Kidney (tissue), 14 donors: ENCODE data around the gene UBXN2A. TPM values are rescaled to one million over a fixed set of nuclear protein-coding genes. Genes with fewer than 3 reads are reported as not detected.

Experiments
- DNase-seq, 5 donors: peaks; one replicate each; pipeline ENCODE4 v3.0.0-alpha.2; 2013 to 2020
- FAIRE-seq: peaks from 2 replicates; lab custom pipeline; 2012; peaks lifted over from hg19 to GRCh38; lab: Jason Lieb, UNC
- H3K27ac ChIP-seq, 2 donors: one replicate each; pipeline ENCODE4 v1.7.0; 2013; ENCODE audit warnings: low read depth in 2 of 2, low read length in 2 of 2, inconsistent platforms in 1 of 2
- H3K27me3 ChIP-seq: one replicate; pipeline ENCODE4 v1.7.1; 2013; ENCODE audit warnings: low read length, inconsistent platforms; ENCODE audit not compliant: control insufficient read depth, insufficient read depth
- H3K36me3 ChIP-seq, 3 donors: one replicate each; pipeline versions ENCODE4 v1.7.0 to v1.7.1; 2013; ENCODE audit warnings: low read length in 3 of 3, control low read depth in 1 of 3, inconsistent platforms in 1 of 3; ENCODE audit not compliant: insufficient read depth in 3 of 3, control insufficient read depth in 2 of 3
- H3K4me1 ChIP-seq, 3 donors: one replicate each; pipeline versions ENCODE4 v1.7.0 to v1.7.1; 2013; ENCODE audit warnings: low read length in 3 of 3, inconsistent platforms in 1 of 3, low read depth in 1 of 3; ENCODE audit not compliant: control insufficient read depth in 2 of 3, insufficient read depth in 2 of 3
- H3K4me3 ChIP-seq, 3 donors: one replicate each; pipeline versions ENCODE4 v1.7.0 to v1.8.1; 2013; ENCODE audit warnings: low read length in 3 of 3, control low read depth in 1 of 3, inconsistent platforms in 1 of 3
- H3K9ac ChIP-seq, 3 donors: one replicate each; pipeline versions ENCODE4 v1.7.0 to v1.7.1; 2013; ENCODE audit warnings: low read length in 3 of 3, control low read depth in 1 of 3, inconsistent platforms in 1 of 3
- H3K9me3 ChIP-seq, 3 donors: one replicate each; pipeline versions ENCODE4 v1.7.0 to v1.7.1; 2013; ENCODE audit warnings: low read length in 3 of 3, control low read depth in 1 of 3, inconsistent platforms in 1 of 3; ENCODE audit not compliant: control insufficient read depth in 2 of 3, insufficient read depth in 1 of 3
- intact Hi-C: fragments of 100-400 bp; cut with DNase I; formaldehyde crosslinking; loops from one replicate; pipeline ENCODE4 v1.11.1; 2022
- polyA plus RNA-seq: library from polyadenylated mRNA; stranded (reverse); fragments of 350-450 nt; fragmentation: Illumina TruSeq; extraction: RNeasy Lipid Tissue Mini Kit (QIAGEN cat#74804); gene quantifications from one replicate; pipeline ENCODE4 v1.2.3, GENCODE V29; 2014; ENCODE audit warnings: low read depth, low replicate concordance; ENCODE audit not compliant: insufficient read depth
- total RNA-seq: library from RNA; stranded (reverse); fragmentation: NEBNext Ultra II Directional; extraction: Animal tissue kit (Norgen Biotek cat#: 25700); gene quantifications from one replicate; pipeline ENCODE4 v1.2.1, GENCODE V29; 2021
- TF ChIP-seq, protein P1 (sequence below): IDR thresholded peaks from 3 replicates; pipeline ENCODE4 v1.5.1; 2012; ENCODE audit warnings: mild to moderate bottlenecking, moderate library complexity, borderline replicate concordance; ENCODE audit not compliant: insufficient read depth; ENCODE audit errors: extremely low read depth
- donor health status: control.
- donor health status: control.
- donor health status: control.
- donor health status: control.
- donor health status: control.
- donor health status: DM: yes; HTN: yes; CAD: no.
- donor health status: Normal renal cell carcinoma (clear cell type).

UBXN2A gene
- total and polyA plus RNA-seq, 2 donors from 2014 or later, result 7.9 to 11.9 TPM

- no peaks in the 10 kb centered on the region for H3K27me3 ChIP-seq
- H3K9ac ChIP-seq, result no peak overlapping the region
- H3K27ac ChIP-seq, result no peak overlapping the region
- H3K9me3 ChIP-seq, result no peaks in the 10 kb centered on the region
- H3K36me3 ChIP-seq, result no peaks in the 10 kb centered on the region
- TF ChIP-seq, protein P1, sequence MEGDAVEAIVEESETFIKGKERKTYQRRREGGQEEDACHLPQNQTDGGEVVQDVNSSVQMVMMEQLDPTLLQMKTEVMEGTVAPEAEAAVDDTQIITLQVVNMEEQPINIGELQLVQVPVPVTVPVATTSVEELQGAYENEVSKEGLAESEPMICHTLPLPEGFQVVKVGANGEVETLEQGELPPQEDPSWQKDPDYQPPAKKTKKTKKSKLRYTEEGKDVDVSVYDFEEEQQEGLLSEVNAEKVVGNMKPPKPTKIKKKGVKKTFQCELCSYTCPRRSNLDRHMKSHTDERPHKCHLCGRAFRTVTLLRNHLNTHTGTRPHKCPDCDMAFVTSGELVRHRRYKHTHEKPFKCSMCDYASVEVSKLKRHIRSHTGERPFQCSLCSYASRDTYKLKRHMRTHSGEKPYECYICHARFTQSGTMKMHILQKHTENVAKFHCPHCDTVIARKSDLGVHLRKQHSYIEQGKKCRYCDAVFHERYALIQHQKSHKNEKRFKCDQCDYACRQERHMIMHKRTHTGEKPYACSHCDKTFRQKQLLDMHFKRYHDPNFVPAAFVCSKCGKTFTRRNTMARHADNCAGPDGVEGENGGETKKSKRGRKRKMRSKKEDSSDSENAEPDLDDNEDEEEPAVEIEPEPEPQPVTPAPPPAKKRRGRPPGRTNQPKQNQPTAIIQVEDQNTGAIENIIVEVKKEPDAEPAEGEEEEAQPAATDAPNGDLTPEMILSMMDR, result no peak
- DNase-seq, result peak in 1 of 5 donors; percentile 5
- H3K4me1 ChIP-seq, result peaks cover 0 to 13% (median 8%) of the 10 kb centered on the region in 3 donors
- H3K4me3 ChIP-seq, result peak overlapping the region; percentile 35 to 64 (median 51)
- intact Hi-C loops, result no loop called here
- no peak for FAIRE-seq
Measured at GRCh38 chr2:24048769-24049484, 108.7 kb downstream of the UBXN2A start.

DNA sequence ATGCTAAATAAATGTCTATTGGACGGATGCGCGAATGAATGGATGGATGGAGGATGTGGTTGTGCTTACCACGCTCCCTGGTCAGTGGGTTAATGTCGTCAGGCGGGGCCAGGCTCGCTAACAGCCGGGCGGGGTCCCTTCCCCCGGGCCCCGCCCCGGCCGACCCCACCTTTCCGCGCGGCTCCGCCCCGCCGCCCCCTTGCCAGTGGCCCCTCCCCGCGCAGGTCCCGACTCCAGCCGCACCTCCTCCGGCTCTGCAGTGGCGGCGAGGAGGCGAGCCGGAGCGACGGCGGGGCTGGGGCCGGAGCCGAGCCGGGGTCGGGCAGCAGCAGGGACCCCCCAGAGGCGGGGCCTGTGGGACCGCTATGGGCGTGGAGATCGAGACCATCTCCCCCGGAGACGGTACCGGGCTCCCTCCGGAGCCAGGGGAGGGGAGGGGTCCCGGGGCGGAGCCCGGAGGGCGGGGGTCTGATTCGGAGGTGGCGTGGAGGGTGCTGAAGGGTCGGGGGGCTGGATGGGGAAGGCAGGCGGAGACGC is 109.3 kb downstream of the UBXN2A start, which contains the start of gene FKBP1B:
Gene FKBP1B, plus strand, starts transcription at position 257 of the 537 bp plus-strand sequence. Its CDS starts 109 bp downstream, at position 366.
- intact Hi-C loops, result no loop called here
- TF ChIP-seq, protein P1, result no peak
- no peaks in the 10 kb centered on the region for H3K9me3 ChIP-seq
- no peak for FAIRE-seq
- H3K9ac ChIP-seq, result peak within 1 kb of the TSS; percentile 6 to 67 (median 43)
- H3K27ac ChIP-seq, result no peak within 1 kb of the TSS
- H3K4me3 ChIP-seq, result peak within 1 kb of the TSS; percentile 51 to 64 (median 54)
- H3K36me3 ChIP-seq, result no peaks in the 10 kb centered on the region
- H3K27me3 ChIP-seq, result no peaks in the 10 kb centered on the region
- H3K4me1 ChIP-seq, result peaks cover 0 to 13% (median 8%) of the 10 kb centered on the region in 3 donors
- peak; percentile 67 to 86 (median 77) for DNase-seq

DNA sequence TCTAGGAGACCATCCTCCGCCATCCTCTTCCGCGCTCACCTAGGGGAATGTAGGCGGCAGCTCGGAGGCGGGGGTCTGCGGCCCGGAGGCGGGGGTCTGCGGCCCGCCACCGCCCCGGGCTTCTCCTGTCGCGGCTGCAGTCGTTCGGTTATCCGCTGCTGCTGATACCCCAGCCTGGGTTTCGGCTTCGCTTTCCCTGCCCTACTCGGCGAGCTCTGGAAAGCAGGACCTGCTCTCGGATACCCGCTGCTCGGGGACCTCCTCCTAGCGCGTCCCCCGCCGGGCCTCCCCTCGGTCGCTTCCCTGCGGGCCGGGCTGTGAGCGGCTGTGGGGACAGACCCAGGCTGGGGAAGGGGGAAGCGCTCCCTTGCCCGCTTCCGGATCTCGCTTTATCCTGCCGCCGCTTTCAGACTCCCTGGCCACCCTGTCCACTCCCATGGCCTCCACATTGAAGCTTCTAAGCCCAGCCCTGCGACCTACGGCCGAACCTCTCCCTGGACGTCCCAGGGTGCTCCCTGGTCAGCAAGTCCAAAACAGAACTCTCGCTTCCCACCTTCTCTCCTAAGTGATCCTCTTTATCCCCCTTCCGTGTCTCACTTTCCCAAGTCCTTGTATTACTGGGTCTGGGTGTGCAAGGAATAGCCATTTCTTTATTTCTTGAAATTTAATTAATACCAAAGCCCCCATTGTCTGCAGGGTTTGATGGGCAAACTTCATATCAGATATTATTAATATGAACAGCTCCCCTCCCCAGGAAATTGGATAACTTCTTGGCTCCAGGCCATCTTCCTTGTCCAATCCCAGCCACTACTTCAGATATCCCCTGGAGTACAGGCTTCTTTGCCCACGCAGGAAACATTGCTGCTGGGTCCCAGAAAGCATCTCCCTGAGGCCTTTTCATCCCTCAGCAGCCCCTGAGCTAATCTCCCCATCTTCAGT is 110.0 kb downstream of the UBXN2A start:
- no peak overlapping the region for H3K27ac ChIP-seq
- no peaks in the 10 kb centered on the region for H3K36me3 ChIP-seq
- H3K9ac ChIP-seq, result peak overlapping the region; percentile 6 to 67 (median 43)
- no peaks in the 10 kb centered on the region for H3K27me3 ChIP-seq
- intact Hi-C loops, result no loop called here
- peaks cover 0 to 13% (median 8%) of the 10 kb centered on the region in 3 donors for H3K4me1 ChIP-seq
- H3K9me3 ChIP-seq, result no peaks in the 10 kb centered on the region
- TF ChIP-seq, protein P1, result no peak
- H3K4me3 ChIP-seq, result peak overlapping the region; percentile 51 to 64 (median 54)
- DNase-seq, result peak; percentile 50 to 77 (median 55)
- no peak for FAIRE-seq
